LNCaP clone FGC (cell line): Measurements from ENCODE around the gene PDGFB.

Experiments
- DNase-seq: peaks from one replicate; pipeline ENCODE4 v3.0.0-alpha.2; 2011; ENCODE audit warnings: low read depth
- H3K4me3 ChIP-seq: 2 replicates; pipeline ENCODE4 v1.5.1; 2011; ENCODE audit warnings: mild to moderate bottlenecking, low read depth, low read length, control low read depth
- CTCF ChIP-seq: IDR thresholded peaks from 2 replicates; pipeline ENCODE4 v1.5.1; 2012; ENCODE audit warnings: mild to moderate bottlenecking; ENCODE audit not compliant: control insufficient read depth, insufficient read depth; ENCODE audit errors: extremely low read depth

PDGFB gene

GRCh38 chr22:39197578-39197977 lies 47.2 kb downstream of the PDGFB start:
- TF ChIP-seq CTCF = no peak
- no peak overlapping the region for H3K4me3 ChIP-seq
- no peak for DNase-seq

GRCh38 chr22:39194098-39194497 lies 50.7 kb downstream of the PDGFB start:
- H3K4me3 ChIP-seq = no peak overlapping the region
- DNase-seq = no peak
- no peak for TF ChIP-seq CTCF

GRCh38 chr22:39188809-39189208 lies 56.0 kb downstream of the PDGFB start:
- no peak overlapping the region for H3K4me3 ChIP-seq
- no peak for TF ChIP-seq CTCF

DNA sequence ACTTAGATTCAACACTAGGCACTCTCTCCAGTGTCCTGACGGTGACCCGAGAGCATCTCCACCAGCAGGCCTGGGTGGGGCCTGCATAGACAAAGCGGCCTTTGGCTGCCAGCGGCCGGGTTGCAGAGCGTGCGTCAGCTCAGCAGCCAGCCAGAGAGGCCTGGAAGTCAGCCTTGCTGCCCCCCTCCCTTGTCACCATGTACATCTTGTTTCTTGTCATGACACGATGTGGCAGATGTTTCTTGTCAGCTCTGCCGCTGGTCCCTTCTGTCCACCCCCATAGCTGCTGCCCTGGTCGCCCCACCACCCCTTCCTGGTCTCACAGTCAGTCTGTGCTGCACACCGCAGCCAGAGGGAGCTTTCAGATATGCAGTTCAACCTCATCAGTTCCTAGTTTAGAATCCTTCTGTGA lies 59.2 kb downstream of the PDGFB start:
- H3K4me3 ChIP-seq = no peak overlapping the region
- no peak for TF ChIP-seq CTCF
- DNase-seq = no peak

More at GRCh38 chr22:39188809-39189208, 56.0 kb downstream of the PDGFB start:
- no peak for DNase-seq

DNA sequence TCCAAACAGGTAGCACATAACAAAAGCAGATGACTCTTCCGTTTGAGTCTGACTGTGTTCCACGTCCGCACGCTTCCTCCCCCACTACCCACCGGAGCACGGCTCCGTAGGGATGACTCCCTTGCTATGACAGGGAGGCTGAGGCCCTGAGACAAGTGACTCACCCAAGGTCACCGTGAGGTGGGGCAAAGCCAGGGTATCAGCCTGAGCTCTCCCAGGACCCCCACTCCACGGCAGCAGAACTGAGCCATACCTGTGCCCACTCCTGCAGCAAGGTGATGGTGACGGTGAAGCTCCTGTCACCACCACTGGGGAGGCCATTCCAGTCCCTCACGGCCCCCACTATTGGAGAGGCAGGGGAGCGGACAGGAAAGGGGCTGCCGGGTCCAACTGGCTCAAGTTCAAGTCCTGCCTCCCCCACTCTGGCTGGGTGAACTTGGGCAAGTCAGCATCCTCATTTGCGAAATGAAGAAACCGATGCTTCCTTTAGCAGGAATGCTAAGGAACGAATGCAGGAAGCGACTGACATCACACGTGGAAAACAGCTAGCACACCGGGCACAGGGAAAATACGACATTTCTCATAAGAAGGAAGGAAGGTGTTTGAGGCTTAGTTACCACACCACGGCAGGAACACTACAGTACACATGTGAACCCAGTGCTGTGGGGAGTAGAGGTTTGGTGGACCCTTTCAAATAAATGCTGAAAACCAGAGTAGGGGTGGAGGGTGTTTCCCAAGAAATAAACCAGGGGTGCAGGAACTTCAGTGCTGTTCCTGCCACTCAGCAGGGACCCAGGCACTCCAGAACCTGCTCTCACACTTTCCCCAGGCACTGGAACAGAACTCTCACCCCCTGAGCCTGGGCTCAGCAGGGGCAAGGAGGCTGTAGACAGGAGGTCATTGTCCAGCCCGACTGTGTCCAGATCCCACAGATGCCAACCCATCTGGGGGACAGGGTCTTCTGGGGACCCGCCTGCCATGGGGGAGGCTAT lies 59.9 kb downstream of the PDGFB start:
- no peak for DNase-seq
- TF ChIP-seq CTCF = no peak
- no peak overlapping the region for H3K4me3 ChIP-seq

DNA sequence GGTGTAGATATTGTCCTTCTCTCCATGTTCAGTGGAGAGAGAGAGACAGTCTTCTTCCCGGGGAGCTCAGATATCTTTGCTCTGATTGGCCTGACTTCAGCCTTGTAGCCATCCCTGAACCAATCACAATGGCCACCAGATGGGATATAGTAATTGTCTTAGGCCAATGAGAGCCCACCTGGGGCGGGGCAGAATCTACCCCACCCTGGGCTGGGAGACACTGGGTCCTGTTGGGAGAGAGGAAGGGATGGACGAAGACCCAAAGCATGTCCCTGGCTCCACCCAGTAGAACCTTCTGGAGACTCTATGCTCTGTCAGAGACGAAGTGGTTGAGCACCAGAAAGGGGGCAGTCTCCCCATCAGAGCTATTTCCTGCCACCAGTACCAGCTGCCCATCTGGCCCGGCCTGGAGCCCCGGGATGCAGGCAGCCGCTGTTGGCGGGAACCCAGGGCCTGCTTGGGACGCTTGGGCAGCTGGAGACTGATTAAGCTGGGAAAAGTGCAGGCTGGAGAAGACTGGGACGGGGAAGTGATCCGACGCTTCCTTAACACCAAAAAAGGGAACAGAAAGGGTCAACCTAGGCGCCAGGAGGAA lies 60.7 kb downstream of the PDGFB start:
- no peak overlapping the region for H3K4me3 ChIP-seq
- no peak for TF ChIP-seq CTCF
- DNase-seq = no peak
